ENCODE results near the gene HADH.

- TF ChIP-seq, protein P1, sequence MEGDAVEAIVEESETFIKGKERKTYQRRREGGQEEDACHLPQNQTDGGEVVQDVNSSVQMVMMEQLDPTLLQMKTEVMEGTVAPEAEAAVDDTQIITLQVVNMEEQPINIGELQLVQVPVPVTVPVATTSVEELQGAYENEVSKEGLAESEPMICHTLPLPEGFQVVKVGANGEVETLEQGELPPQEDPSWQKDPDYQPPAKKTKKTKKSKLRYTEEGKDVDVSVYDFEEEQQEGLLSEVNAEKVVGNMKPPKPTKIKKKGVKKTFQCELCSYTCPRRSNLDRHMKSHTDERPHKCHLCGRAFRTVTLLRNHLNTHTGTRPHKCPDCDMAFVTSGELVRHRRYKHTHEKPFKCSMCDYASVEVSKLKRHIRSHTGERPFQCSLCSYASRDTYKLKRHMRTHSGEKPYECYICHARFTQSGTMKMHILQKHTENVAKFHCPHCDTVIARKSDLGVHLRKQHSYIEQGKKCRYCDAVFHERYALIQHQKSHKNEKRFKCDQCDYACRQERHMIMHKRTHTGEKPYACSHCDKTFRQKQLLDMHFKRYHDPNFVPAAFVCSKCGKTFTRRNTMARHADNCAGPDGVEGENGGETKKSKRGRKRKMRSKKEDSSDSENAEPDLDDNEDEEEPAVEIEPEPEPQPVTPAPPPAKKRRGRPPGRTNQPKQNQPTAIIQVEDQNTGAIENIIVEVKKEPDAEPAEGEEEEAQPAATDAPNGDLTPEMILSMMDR (IDR thresholded peaks at IDR 0.05): no peak
- TF ChIP-seq POLR2A (IDR thresholded peaks at IDR 0.05): no peak
These were observed 91.6 kb downstream of the HADH start for GRCh38 chr4:108081256-108081655.

Measured in right lobe of liver (tissue), 4 donors.